Nephron (organoid): ENCODE measurements around the gene LRRN4CL.
"Not testable (repeated sequence)": the region's sequence is repeated elsewhere in the genome, so short reads cannot be mapped to it uniquely, and the experiment has no call there.

ENCODE experiments used
- H3K27ac Mint-ChIP-seq, 3 experiments: 2 replicates each; pipeline ENCODE4 v1.8.0; 2020; ENCODE audit warnings: mixed read lengths in 3 of 3, mild to moderate bottlenecking in 2 of 3, moderate library complexity in 1 of 3
- H3K27me3 Mint-ChIP-seq: 2 replicates; pipeline ENCODE4 v1.8.0; 2021; ENCODE audit warnings: low read depth, mild to moderate bottlenecking, moderate library complexity, mixed read lengths
- H3K36me3 Mint-ChIP-seq: 2 replicates; pipeline ENCODE4 v1.8.0; 2020; ENCODE audit warnings: low read depth, mixed read lengths
- H3K4me1 Mint-ChIP-seq: 2 replicates; pipeline ENCODE4 v1.8.0; 2020; ENCODE audit warnings: mixed read lengths
- H3K4me3 Mint-ChIP-seq, 3 experiments: 2 replicates each; pipeline ENCODE4 v1.8.0; 2020; ENCODE audit warnings: mild to moderate bottlenecking in 3 of 3, mixed read lengths in 3 of 3, moderate library complexity in 2 of 3
- H3K9me3 Mint-ChIP-seq: 2 replicates; pipeline ENCODE4 v1.8.0; 2020; ENCODE audit warnings: mixed read lengths
- TF ChIP-seq, protein P1 (sequence below), 3 experiments: fragments of 200-600 bp; sonication (generic); IDR thresholded peaks; one replicate each; pipeline ENCODE4 v1.5.0; 2021; ENCODE audit warnings: antibody characterized with exemption in 3 of 3; ENCODE audit not compliant: unreplicated experiment in 3 of 3

LRRN4CL gene

DNA sequence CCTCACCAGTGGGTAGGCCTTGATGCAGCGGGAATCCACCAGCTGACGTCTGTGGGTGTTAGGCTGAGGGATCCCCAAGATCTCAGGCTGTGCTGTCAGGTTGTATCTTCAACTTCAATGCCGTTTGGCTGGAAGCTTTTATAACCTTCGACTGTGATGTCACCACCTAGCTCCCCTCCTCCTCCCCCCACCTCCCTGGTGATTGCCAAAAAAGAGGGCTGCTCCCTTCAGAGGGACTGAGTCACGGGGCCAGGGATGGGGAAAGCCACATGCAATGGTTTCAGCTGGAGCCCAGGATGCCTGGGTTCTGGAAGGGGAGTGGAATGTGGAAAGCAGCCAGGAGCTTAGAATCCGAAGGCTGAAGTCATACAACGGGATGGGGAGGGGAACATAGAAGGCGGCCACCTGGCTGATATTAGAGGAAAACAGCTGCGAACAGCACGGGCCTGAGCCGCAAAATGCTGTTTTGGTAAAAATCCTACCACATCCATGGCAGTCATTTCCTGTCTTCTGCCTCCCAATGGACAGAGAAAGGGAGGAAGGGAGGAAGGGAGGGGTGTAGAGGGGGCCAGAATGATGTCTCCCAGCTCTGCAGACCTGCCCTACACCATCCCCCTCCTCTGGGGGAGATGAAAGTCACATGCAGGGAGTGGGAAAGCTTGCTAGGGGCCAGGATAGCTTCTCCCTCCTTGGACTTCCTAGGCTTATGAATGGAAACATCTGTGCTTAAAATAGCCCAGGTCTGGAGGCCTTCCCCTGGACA, at the start of gene LRRN4CL:
LRRN4CL (minus strand) TSS at position 110 of the 763 bp plus-strand sequence. CDS start 1,022 bp downstream, outside the sequence.
- H3K4me3 Mint-ChIP-seq: peak within 1 kb of the TSS; percentile 55 to 89 (median 82)
- H3K9me3 Mint-ChIP-seq: no peaks in the 10 kb centered on the region
- peaks cover 2% of the 10 kb centered on the region for H3K27me3 Mint-ChIP-seq

GRCh38 chr11:62737196-62737595, 47.9 kb upstream of the LRRN4CL start:
- H3K4me3 Mint-ChIP-seq: no peak overlapping the region
- H3K27me3 Mint-ChIP-seq: no peaks in the 10 kb centered on the region
- H3K27ac Mint-ChIP-seq: no peak overlapping the region
- peaks cover 33% of the 10 kb centered on the region for H3K36me3 Mint-ChIP-seq
- H3K4me1 Mint-ChIP-seq: no peaks in the 10 kb centered on the region
- H3K9me3 Mint-ChIP-seq: no peaks in the 10 kb centered on the region
- TF ChIP-seq, protein P1, sequence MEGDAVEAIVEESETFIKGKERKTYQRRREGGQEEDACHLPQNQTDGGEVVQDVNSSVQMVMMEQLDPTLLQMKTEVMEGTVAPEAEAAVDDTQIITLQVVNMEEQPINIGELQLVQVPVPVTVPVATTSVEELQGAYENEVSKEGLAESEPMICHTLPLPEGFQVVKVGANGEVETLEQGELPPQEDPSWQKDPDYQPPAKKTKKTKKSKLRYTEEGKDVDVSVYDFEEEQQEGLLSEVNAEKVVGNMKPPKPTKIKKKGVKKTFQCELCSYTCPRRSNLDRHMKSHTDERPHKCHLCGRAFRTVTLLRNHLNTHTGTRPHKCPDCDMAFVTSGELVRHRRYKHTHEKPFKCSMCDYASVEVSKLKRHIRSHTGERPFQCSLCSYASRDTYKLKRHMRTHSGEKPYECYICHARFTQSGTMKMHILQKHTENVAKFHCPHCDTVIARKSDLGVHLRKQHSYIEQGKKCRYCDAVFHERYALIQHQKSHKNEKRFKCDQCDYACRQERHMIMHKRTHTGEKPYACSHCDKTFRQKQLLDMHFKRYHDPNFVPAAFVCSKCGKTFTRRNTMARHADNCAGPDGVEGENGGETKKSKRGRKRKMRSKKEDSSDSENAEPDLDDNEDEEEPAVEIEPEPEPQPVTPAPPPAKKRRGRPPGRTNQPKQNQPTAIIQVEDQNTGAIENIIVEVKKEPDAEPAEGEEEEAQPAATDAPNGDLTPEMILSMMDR (IDR thresholded peaks at IDR 0.05; ENCODE audit: unreplicated experiment in 3 of 3): no peak

More for the DNA sequence above, at the start of gene LRRN4CL:
- TF ChIP-seq, protein P1 (IDR thresholded peaks at IDR 0.05; ENCODE audit: unreplicated experiment in 3 of 3): no peak
- peaks cover 23% of the 10 kb centered on the region for H3K4me1 Mint-ChIP-seq
- H3K36me3 Mint-ChIP-seq: peaks cover 28% of the 10 kb centered on the region
- peak within 1 kb of the TSS; percentile 89 to 98 (median 95) for H3K27ac Mint-ChIP-seq

GRCh38 chr11:62732830-62733229, 43.5 kb upstream of the LRRN4CL start:
- Mint-ChIP-seq H3K27me3 (no peaks in the 10 kb centered on the region), H3K4me3 (peak overlapping the region in 1 of 3 experiments; percentile 42), H3K36me3 (peaks cover 20% of the 10 kb centered on the region), H3K27ac (no peak overlapping the region), H3K4me1 (peaks cover 14% of the 10 kb centered on the region), H3K9me3 (no peaks in the 10 kb centered on the region)
- TF ChIP-seq, protein P1 (IDR thresholded peaks at IDR 0.05; ENCODE audit: unreplicated experiment in 3 of 3): peak in 1 of 3 experiments; percentile 29

- Mint-ChIP-seq H3K4me3 (peak overlapping the region; percentile 87 to 98 (median 91)), H3K36me3 (peaks cover 16% of the 10 kb centered on the region), H3K4me1 (peaks cover 24% of the 10 kb centered on the region), H3K27ac (peak overlapping the region in 2 of 3 experiments; percentile 29 to 68)
- H3K9me3 Mint-ChIP-seq, H3K27me3 Mint-ChIP-seq: not testable (repeated sequence)
These were observed 40.7 kb upstream of the LRRN4CL start for GRCh38 chr11:62730076-62730475.

DNA sequence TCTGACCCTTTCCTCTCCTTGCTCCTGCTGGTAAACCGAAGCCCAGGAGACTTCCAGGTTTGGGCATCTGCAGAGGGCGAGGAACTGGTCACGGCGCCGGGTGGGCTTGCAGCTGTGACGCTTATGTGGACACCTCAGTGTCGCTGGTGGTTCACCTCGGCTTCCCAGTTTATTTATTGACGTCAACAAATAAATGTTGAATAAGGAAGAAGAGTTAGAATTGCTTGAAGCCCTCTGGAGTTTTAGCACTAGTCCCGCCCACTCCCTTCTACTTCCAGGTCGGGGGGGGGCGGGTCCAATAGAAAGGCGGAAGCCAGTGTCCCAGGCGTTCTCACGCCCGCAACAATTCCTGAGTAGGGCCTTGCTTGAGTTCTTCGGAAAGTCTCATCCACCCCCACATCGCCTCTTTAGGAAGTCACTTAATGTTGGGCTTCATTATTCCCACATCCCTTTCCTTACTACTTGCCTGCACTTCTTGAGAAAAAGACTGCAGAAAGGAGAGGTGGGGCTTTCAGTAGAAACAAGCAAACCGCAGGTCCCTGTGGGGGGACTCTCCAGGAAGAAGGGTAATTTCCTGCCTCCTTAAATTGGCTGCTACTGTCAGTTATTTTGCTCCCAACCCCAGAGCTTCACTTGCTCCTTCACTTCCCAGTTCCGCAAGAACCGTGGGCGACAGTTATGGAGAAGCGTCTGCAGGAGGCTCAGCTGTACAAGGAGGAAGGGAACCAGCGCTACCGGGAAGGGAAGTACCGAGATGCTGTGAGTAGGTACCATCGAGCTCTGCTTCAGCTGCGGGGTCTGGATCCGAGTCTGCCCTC, 39.0 kb upstream of the LRRN4CL start, which contains the start of gene TTC9C:
TTC9C (plus strand) TSS at position 316 of the 818 bp plus-strand sequence; CDS start at position 679, 363 bp downstream.
- TF ChIP-seq, protein P1 (IDR thresholded peaks at IDR 0.05; ENCODE audit: unreplicated experiment in 3 of 3): no peak
- H3K9me3 Mint-ChIP-seq: no peaks in the 10 kb centered on the region
- H3K27ac Mint-ChIP-seq: peak within 1 kb of the TSS; percentile 98 to 100 (median 99)
- H3K4me3 Mint-ChIP-seq: peak within 1 kb of the TSS; percentile 87 to 98 (median 91)
- no peaks in the 10 kb centered on the region for H3K27me3 Mint-ChIP-seq
- peaks cover 24% of the 10 kb centered on the region for H3K36me3 Mint-ChIP-seq
- peaks cover 39% of the 10 kb centered on the region for H3K4me1 Mint-ChIP-seq

GRCh38 chr11:62727872-62728170, 38.5 kb upstream of the LRRN4CL start:
- Mint-ChIP-seq H3K27me3 (no peaks in the 10 kb centered on the region), H3K4me1 (peaks cover 40% of the 10 kb centered on the region), H3K36me3 (peaks cover 24% of the 10 kb centered on the region), H3K27ac (peak overlapping the region; percentile 98 to 100 (median 99)), H3K9me3 (no peaks in the 10 kb centered on the region), H3K4me3 (peak overlapping the region; percentile 87 to 98 (median 91))
- TF ChIP-seq, protein P1 (IDR thresholded peaks at IDR 0.05; ENCODE audit: unreplicated experiment in 3 of 3): no peak
